Kidney (tissue), 14 donors: Measurements from ENCODE around the gene CWH43. TPM values are rescaled to one million over a fixed set of nuclear protein-coding genes. Genes with fewer than 3 reads are reported as not detected.

Experiments
- DNase-seq, 5 donors: peaks; one replicate each; pipeline ENCODE4 v3.0.0-alpha.2; 2013 to 2020
- FAIRE-seq: peaks from 2 replicates; lab custom pipeline; 2012; peaks lifted over from hg19 to GRCh38; lab: Jason Lieb, UNC
- H3K27ac ChIP-seq, 2 donors: one replicate each; pipeline ENCODE4 v1.7.0; 2013; ENCODE audit warnings: low read depth in 2 of 2, low read length in 2 of 2, inconsistent platforms in 1 of 2
- H3K27me3 ChIP-seq: one replicate; pipeline ENCODE4 v1.7.1; 2013; ENCODE audit warnings: low read length, inconsistent platforms; ENCODE audit not compliant: control insufficient read depth, insufficient read depth
- H3K36me3 ChIP-seq, 3 donors: one replicate each; pipeline versions ENCODE4 v1.7.0 to v1.7.1; 2013; ENCODE audit warnings: low read length in 3 of 3, control low read depth in 1 of 3, inconsistent platforms in 1 of 3; ENCODE audit not compliant: insufficient read depth in 3 of 3, control insufficient read depth in 2 of 3
- H3K4me1 ChIP-seq, 3 donors: one replicate each; pipeline versions ENCODE4 v1.7.0 to v1.7.1; 2013; ENCODE audit warnings: low read length in 3 of 3, inconsistent platforms in 1 of 3, low read depth in 1 of 3; ENCODE audit not compliant: control insufficient read depth in 2 of 3, insufficient read depth in 2 of 3
- H3K4me3 ChIP-seq, 3 donors: one replicate each; pipeline versions ENCODE4 v1.7.0 to v1.8.1; 2013; ENCODE audit warnings: low read length in 3 of 3, control low read depth in 1 of 3, inconsistent platforms in 1 of 3
- H3K9ac ChIP-seq, 3 donors: one replicate each; pipeline versions ENCODE4 v1.7.0 to v1.7.1; 2013; ENCODE audit warnings: low read length in 3 of 3, control low read depth in 1 of 3, inconsistent platforms in 1 of 3
- H3K9me3 ChIP-seq, 3 donors: one replicate each; pipeline versions ENCODE4 v1.7.0 to v1.7.1; 2013; ENCODE audit warnings: low read length in 3 of 3, control low read depth in 1 of 3, inconsistent platforms in 1 of 3; ENCODE audit not compliant: control insufficient read depth in 2 of 3, insufficient read depth in 1 of 3
- intact Hi-C: fragments of 100-400 bp; cut with DNase I; formaldehyde crosslinking; loops from one replicate; pipeline ENCODE4 v1.11.1; 2022
- polyA plus RNA-seq: library from polyadenylated mRNA; stranded (reverse); fragments of 350-450 nt; fragmentation: Illumina TruSeq; extraction: RNeasy Lipid Tissue Mini Kit (QIAGEN cat#74804); gene quantifications from one replicate; pipeline ENCODE4 v1.2.3, GENCODE V29; 2014; ENCODE audit warnings: low read depth, low replicate concordance; ENCODE audit not compliant: insufficient read depth
- total RNA-seq: library from RNA; stranded (reverse); fragmentation: NEBNext Ultra II Directional; extraction: Animal tissue kit (Norgen Biotek cat#: 25700); gene quantifications from one replicate; pipeline ENCODE4 v1.2.1, GENCODE V29; 2021
- TF ChIP-seq, protein P1 (sequence below): IDR thresholded peaks from 3 replicates; pipeline ENCODE4 v1.5.1; 2012; ENCODE audit warnings: mild to moderate bottlenecking, moderate library complexity, borderline replicate concordance; ENCODE audit not compliant: insufficient read depth; ENCODE audit errors: extremely low read depth
- donor health status: control.
- donor health status: control.
- donor health status: control.
- donor health status: control.
- donor health status: control.
- donor health status: DM: yes; HTN: yes; CAD: no.
- donor health status: Normal renal cell carcinoma (clear cell type).

The CWH43 gene
- total and polyA plus RNA-seq, 2 donors from 2014 or later = 2.4 to 15.8 TPM

DNA sequence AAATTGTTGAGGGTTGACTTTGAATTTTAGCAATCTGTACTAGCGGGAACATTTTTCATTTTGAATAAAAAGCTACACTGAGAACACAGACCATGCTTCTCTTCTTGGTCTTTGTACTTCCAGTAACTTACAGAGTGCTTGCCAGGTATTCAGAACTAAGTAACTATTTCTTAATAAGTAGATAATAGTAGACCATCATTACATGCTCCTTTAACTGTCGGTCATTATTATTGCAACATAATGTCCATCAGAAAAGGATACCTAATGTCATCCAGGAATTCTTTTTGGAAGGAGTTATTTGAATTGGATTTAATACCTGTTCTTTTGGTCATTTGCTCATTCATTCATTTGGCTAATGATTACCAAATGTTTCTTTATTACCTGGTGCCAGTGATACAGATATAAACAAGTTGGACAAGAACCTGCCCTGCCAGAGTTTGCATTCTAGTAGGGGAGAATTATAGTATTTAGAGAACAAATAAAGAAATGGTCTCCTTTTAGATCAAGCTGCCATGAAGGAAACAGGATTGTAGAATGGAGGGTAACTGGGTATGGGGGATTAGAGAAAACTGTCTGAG lies 32.7 kb downstream of the CWH43 start:
- FAIRE-seq = peak; percentile 42
- Histone ChIP-seq H3K27me3 (no peaks in the 10 kb centered on the region), H3K9me3 (no peaks in the 10 kb centered on the region), H3K27ac (peak overlapping the region in 1 of 2 donors; percentile 41), H3K9ac (no peak overlapping the region), H3K4me3 (no peak overlapping the region), H3K4me1 (no peaks in the 10 kb centered on the region), H3K36me3 (no peaks in the 10 kb centered on the region)
- peak in 1 of 5 donors; percentile 1 for DNase-seq
- intact Hi-C loops = no loop called here
- TF ChIP-seq, protein P1, sequence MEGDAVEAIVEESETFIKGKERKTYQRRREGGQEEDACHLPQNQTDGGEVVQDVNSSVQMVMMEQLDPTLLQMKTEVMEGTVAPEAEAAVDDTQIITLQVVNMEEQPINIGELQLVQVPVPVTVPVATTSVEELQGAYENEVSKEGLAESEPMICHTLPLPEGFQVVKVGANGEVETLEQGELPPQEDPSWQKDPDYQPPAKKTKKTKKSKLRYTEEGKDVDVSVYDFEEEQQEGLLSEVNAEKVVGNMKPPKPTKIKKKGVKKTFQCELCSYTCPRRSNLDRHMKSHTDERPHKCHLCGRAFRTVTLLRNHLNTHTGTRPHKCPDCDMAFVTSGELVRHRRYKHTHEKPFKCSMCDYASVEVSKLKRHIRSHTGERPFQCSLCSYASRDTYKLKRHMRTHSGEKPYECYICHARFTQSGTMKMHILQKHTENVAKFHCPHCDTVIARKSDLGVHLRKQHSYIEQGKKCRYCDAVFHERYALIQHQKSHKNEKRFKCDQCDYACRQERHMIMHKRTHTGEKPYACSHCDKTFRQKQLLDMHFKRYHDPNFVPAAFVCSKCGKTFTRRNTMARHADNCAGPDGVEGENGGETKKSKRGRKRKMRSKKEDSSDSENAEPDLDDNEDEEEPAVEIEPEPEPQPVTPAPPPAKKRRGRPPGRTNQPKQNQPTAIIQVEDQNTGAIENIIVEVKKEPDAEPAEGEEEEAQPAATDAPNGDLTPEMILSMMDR = no peak

DNA sequence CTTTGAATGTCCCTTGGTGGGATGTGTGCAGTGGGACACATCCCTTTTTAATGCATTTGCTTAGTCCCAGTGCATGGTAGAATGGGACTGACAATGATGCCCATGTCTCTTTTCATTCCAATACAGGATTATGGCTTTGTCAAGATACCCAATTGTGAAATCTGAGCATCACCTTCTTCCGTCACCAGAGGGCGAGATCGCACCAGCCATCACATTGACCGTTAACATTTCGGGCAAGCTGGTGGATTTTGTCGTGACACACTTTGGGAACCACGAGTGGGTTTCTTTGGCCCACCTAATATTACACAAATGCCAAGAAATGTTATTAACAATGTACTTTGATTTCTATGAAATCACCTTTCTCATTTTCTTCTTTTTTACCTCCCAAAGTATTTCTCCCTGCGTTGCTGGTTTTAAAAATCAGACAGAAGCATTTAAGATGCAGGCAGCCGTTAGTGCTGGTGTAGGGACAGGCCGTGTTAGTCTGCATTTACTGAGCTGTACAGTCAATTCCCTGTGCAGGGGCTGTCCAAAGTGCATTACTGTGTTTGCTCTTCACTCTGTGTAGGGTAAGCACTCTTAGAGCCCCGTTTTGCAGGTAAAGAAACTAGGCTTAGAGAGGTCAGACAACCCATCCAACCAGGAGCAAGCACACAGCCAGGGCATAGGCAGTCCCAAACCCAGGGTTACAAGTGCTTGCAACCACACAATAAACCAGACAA lies 46.5 kb downstream of the CWH43 start:
- Histone ChIP-seq H3K27ac (no peak overlapping the region), H3K36me3 (no peaks in the 10 kb centered on the region), H3K9ac (no peak overlapping the region), H3K4me3 (no peak overlapping the region), H3K4me1 (no peaks in the 10 kb centered on the region), H3K27me3 (no peaks in the 10 kb centered on the region), H3K9me3 (no peaks in the 10 kb centered on the region)
- intact Hi-C loops = no loop called here
- FAIRE-seq = no peak
- TF ChIP-seq, protein P1 = peak; percentile 63
- DNase-seq = peak in 1 of 5 donors; percentile 3

DNA sequence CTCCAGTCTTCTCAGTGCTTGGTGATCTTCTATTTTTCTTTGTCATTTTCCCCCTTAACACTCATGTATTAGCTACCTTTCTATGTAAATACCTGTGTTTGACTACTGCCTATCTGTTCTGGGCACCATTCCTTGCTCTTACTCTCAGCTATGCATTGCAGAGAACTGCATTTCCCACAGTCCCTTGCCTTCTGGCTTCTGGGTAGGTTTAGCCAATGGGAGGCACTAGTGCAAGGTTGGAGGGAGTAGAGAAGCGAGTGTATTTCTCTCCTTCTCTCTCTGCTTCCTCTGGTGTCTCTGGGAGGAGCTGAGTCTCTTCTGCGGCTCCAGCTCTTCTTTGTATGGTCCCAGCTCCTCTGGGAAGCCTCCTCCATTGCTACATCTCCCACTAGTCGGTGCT lies 50.5 kb downstream of the CWH43 start:
- no peaks in the 10 kb centered on the region for H3K4me1 ChIP-seq
- no peaks in the 10 kb centered on the region for H3K9me3 ChIP-seq
- no peak overlapping the region for H3K9ac ChIP-seq
- DNase-seq (no peak), FAIRE-seq (no peak)
- intact Hi-C loops = no loop called here
- H3K27ac ChIP-seq = no peak overlapping the region
- H3K27me3 ChIP-seq = no peaks in the 10 kb centered on the region
- no peak overlapping the region for H3K4me3 ChIP-seq
- no peaks in the 10 kb centered on the region for H3K36me3 ChIP-seq
- TF ChIP-seq, protein P1 = no peak
